Lower leg skin (tissue), 3 donors: ENCODE measurements around the gene KPNB1.

Experiments
- POLR2A ChIP-seq, 2 donors: fragments of 450-650 bp; IDR thresholded peaks; one replicate each; pipeline ENCODE4 v1.6.1; 2016 to 2017; ENCODE audit warnings: antibody characterized with exemption in 2 of 2, mild to moderate bottlenecking in 1 of 2, moderate library complexity in 1 of 2
- TF ChIP-seq, protein P1 (sequence below), 3 donors: fragments of 450-650 bp; IDR thresholded peaks; one replicate each; pipeline ENCODE4 v1.5.1; 2016; ENCODE audit warnings: antibody characterized with exemption in 3 of 3, mild to moderate bottlenecking in 3 of 3, moderate library complexity in 2 of 3

DNA sequence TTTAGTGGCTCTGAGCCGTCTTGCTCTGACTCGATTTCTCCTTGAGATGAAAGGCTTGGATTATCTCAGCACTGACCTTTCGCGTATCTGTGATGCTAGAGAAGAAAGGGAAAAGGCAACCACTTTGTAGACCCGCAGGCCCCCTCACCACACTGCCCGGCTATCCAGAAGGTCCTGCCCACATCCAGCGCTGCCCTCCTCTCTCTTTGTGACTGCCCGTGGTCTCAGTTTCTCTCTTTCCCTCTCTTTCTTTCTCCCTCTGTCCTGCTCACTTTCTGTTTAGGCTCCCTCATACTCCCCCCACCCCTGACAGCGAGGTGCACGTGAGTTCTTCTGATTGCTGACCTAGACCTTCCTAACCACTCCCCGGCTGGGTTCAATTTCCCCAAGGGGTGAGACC lies 70.5 kb downstream of the KPNB1 start:
- TF ChIP-seq, protein P1, sequence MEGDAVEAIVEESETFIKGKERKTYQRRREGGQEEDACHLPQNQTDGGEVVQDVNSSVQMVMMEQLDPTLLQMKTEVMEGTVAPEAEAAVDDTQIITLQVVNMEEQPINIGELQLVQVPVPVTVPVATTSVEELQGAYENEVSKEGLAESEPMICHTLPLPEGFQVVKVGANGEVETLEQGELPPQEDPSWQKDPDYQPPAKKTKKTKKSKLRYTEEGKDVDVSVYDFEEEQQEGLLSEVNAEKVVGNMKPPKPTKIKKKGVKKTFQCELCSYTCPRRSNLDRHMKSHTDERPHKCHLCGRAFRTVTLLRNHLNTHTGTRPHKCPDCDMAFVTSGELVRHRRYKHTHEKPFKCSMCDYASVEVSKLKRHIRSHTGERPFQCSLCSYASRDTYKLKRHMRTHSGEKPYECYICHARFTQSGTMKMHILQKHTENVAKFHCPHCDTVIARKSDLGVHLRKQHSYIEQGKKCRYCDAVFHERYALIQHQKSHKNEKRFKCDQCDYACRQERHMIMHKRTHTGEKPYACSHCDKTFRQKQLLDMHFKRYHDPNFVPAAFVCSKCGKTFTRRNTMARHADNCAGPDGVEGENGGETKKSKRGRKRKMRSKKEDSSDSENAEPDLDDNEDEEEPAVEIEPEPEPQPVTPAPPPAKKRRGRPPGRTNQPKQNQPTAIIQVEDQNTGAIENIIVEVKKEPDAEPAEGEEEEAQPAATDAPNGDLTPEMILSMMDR (IDR thresholded peaks at IDR 0.05), result no peak
- no peak for TF ChIP-seq POLR2A (IDR thresholded peaks at IDR 0.05)
